ENCODE measurements around the gene ANKRD13A. TPM values are rescaled to one million over a fixed set of nuclear protein-coding genes. Genes with fewer than 3 reads are reported as not detected.
"Not testable (repeated sequence)": the region's sequence is repeated elsewhere in the genome, so short reads cannot be mapped to it uniquely, and the experiment has no call there.

ANKRD13A gene
- polyA plus RNA-seq, 1 experiment = 268 TPM

DNA sequence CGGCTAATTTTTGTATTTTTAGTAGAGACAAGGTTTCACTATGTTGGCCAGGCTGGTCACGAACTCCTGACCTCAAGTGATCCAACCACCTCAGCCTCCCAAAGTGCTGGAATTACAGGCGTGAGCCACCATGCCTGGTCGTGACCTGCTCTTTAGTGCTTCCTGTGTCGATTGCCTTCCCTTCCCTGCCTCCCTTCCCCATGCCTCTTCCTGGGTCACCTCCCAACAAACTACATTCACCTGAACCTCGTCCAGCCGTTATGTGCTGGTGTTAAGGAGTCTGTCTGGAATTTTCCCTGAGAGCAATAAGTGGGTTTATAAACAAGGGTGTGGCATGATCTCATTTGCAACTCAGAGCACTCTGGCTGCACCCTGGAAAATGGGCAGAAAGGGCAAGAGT is 81.2 kb downstream of the ANKRD13A start:
- no peak overlapping the region for H3K4me3 ChIP-seq (ENCODE audit: low read depth, low read length)
- TF ChIP-seq, protein P1, sequence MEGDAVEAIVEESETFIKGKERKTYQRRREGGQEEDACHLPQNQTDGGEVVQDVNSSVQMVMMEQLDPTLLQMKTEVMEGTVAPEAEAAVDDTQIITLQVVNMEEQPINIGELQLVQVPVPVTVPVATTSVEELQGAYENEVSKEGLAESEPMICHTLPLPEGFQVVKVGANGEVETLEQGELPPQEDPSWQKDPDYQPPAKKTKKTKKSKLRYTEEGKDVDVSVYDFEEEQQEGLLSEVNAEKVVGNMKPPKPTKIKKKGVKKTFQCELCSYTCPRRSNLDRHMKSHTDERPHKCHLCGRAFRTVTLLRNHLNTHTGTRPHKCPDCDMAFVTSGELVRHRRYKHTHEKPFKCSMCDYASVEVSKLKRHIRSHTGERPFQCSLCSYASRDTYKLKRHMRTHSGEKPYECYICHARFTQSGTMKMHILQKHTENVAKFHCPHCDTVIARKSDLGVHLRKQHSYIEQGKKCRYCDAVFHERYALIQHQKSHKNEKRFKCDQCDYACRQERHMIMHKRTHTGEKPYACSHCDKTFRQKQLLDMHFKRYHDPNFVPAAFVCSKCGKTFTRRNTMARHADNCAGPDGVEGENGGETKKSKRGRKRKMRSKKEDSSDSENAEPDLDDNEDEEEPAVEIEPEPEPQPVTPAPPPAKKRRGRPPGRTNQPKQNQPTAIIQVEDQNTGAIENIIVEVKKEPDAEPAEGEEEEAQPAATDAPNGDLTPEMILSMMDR (IDR thresholded peaks at IDR 0.05; ENCODE audit: insufficient read depth, low read depth, low read length) = no peak
- POLR2A ChIA-PET = no interaction called here
- H3K27me3 ChIP-seq (ENCODE audit: control insufficient read depth, insufficient read depth, low read length) = no peaks in the 10 kb centered on the region; the same call in 1 of the 2 replicates
- no peak for DNase-seq (ENCODE audit: low read depth)
- H3K36me3 ChIP-seq (ENCODE audit: control insufficient read depth, insufficient read depth, low read length) = no peaks in the 10 kb centered on the region
- CTCF ChIA-PET = no interaction called here

DNA sequence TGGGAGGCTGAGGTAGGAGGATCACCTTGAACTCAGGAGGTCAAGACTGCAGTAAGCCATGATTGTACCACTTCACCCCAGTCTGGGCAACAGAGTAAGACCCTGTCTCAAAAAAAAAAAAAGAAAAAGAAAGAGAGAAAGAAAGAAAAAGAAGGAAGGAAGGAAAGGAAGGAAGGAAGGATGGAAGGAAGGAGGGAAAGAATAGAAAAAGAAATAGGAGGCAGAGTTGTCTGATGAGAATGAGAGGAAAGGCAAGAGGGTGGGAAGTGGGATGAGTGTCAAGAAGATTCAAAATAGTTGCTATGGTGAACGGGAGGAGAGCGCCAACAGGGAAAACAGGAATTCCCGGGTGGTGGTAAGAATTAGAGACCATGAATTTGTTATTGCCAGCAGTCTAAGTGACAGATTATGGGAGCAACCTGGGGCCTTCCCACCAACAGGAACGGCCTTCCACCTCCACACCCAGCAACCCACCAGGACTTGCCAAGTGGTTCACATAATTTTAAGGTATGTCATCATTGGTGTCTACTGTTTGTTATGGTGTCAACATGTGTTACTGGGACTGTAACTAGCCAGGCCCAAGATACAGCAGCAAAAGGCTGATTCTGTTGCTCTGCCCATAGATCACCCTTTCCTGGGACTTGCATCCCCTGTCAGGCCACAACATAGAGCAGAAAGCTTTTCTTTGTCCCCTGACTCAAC is 85.2 kb downstream of the ANKRD13A start:
- CTCF ChIA-PET = interaction anchor here (0.7 kb wide), 1 partner anchor 367 kb away, joined by 3 read pairs; no protein-coding TSS in a partner anchor
- Histone ChIP-seq H3K36me3 (ENCODE audit: control insufficient read depth, insufficient read depth, low read length) (no peaks in the 10 kb centered on the region), H3K4me3 (ENCODE audit: low read depth, low read length) (no peak overlapping the region), H3K27me3 (ENCODE audit: control insufficient read depth, insufficient read depth, low read length) (peaks cover 2% of the 10 kb centered on the region)
- DNase-seq (ENCODE audit: low read depth) = no peak
- POLR2A ChIA-PET = no interaction called here
- TF ChIP-seq, protein P1 (IDR thresholded peaks at IDR 0.05; ENCODE audit: insufficient read depth, low read depth, low read length) = no peak

DNA sequence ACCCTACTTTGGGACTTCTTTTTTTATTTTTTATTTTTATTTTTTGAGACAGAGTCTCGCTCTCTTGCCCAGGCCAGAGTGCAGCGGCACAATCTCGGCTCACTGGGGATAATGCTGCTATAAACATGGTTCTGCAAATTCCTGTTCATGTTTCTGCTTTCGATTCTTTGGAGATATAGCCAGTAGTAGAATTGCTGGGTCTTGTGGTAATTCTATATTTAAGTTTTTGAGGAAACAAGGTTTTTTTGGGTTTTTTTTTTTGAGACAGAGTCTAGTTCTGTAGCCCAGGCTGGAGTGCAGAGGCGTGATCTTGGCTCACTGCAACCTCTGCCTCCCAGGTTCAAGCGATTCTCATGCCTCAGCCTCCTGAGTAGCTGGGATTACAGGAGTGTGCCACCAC is 89.0 kb downstream of the ANKRD13A start:
- H3K36me3 ChIP-seq (ENCODE audit: control insufficient read depth, insufficient read depth, low read length); H3K27me3 ChIP-seq (ENCODE audit: control insufficient read depth, insufficient read depth, low read length); POLR2A ChIA-PET; DNase-seq (ENCODE audit: low read depth); H3K4me3 ChIP-seq (ENCODE audit: low read depth, low read length): not testable (repeated sequence)
- CTCF ChIA-PET = interaction anchor here (1.0 to 1.5 kb wide), 2 partner anchors 18 to 362 kb away, joined by 3 read pairs; partner anchors contain the start of gene ARPC3

DNA sequence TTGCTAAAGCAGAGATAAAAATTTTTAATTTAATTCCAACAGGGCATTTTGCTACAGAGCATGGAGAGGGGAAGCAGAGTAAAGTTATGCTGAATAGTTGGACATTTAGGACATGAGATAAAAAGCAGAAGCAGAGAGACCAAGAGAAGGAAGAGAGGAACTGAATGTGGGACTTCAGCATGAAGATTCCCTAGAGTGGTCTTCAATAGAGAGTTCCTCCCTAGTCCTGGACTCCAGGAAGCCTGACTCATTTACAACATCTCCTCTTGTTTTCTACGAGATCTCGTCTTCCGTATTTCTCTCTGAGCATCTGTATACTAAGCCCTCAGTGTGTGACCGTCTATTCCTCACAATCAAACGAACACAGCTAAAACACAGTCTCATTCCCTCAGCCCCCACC is 89.7 kb downstream of the ANKRD13A start:
- ChIA-PET CTCF (interaction anchor here (1.3 to 3.3 kb wide), 2 partner anchors 11 to 13 kb away, joined by 5 to 10 read pairs; no protein-coding TSS in a partner anchor), POLR2A (no interaction called here)
- no peak for DNase-seq (ENCODE audit: low read depth)
- TF ChIP-seq, protein P1 (IDR thresholded peaks at IDR 0.05; ENCODE audit: insufficient read depth, low read depth, low read length) = no peak
- Histone ChIP-seq H3K36me3 (ENCODE audit: control insufficient read depth, insufficient read depth, low read length) (no peaks in the 10 kb centered on the region), H3K27me3 (ENCODE audit: control insufficient read depth, insufficient read depth, low read length) (peaks cover 3% of the 10 kb centered on the region; the same call in 1 of the 2 replicates), H3K4me3 (ENCODE audit: low read depth, low read length) (no peak overlapping the region)

Small RNA genes within 50 kb of the gene (small RNA-seq; reads per million reads assigned to genes)
- not detected for gene AC007546.2 (ENCODE audit: insufficient read length, low read depth, low replicate concordance)

Other genes with a start within 250 kb of the ANKRD13A start
- gene TRPV4, start 166.0 kb upstream of the ANKRD13A start, polyA plus RNA-seq (2011; rRNA removed) = 7.4 and 13.4 TPM in 2 replicates
- gene GLTP, start 118.9 kb upstream of the ANKRD13A start, polyA plus RNA-seq (2011; rRNA removed) = 33.8 and 35.1 TPM in 2 replicates
- gene TCHP, start 99.2 kb upstream of the ANKRD13A start, polyA plus RNA-seq (2011; rRNA removed) = 6.3 and 9.1 TPM in 2 replicates
- 48.3 and 49.0 TPM in 2 replicates for gene GIT2, start 3.1 kb upstream of the ANKRD13A start, polyA plus RNA-seq (2011; rRNA removed)
- 8.9 and 10.0 TPM in 2 replicates for gene C12orf76, start 49.1 kb downstream of the ANKRD13A start, polyA plus RNA-seq (2011; rRNA removed)
- gene IFT81, start 124.9 kb downstream of the ANKRD13A start, polyA plus RNA-seq (2011; rRNA removed) = 6.6 and 12.0 TPM in 2 replicates

Measured in BJ (cell line).